ENCODE data around the gene GRM7.

DNA sequence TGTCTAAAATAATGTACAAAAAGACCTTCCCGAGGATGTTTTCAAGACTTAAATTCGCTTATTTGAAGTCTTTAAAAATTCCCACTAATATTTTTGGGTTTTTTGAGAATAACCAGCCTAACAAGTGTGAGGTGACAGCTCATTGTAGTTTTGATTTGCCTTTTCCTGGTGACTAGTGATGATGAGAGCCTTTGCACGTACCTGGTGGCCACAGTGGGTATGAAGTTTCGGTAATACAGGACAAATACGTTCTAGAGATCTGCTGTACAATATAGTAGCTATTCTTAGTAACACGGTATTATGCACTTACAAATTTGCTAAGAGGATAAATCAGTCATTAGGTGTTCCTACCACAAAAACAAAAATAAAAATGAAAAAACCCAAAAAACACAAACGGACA lies 124.9 kb downstream of the GRM7 start:
- TF ChIP-seq, protein P1, sequence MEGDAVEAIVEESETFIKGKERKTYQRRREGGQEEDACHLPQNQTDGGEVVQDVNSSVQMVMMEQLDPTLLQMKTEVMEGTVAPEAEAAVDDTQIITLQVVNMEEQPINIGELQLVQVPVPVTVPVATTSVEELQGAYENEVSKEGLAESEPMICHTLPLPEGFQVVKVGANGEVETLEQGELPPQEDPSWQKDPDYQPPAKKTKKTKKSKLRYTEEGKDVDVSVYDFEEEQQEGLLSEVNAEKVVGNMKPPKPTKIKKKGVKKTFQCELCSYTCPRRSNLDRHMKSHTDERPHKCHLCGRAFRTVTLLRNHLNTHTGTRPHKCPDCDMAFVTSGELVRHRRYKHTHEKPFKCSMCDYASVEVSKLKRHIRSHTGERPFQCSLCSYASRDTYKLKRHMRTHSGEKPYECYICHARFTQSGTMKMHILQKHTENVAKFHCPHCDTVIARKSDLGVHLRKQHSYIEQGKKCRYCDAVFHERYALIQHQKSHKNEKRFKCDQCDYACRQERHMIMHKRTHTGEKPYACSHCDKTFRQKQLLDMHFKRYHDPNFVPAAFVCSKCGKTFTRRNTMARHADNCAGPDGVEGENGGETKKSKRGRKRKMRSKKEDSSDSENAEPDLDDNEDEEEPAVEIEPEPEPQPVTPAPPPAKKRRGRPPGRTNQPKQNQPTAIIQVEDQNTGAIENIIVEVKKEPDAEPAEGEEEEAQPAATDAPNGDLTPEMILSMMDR (IDR thresholded peaks at IDR 0.05; ENCODE audit: low read length) = no peak
- no peak for TF ChIP-seq EZH2phosphoT487 (IDR thresholded peaks at IDR 0.05; ENCODE audit: low read length)
